Ishikawa (cell line): ENCODE data around the gene ATAD2B.

Source experiments
- CEBPB ChIP-seq: IDR thresholded peaks from 2 replicates; pipeline ENCODE4 v1.6.1; 2012
- CREB1 ChIP-seq: IDR thresholded peaks from 2 replicates; pipeline ENCODE4 v1.6.1; 2012; ENCODE audit warnings: low read depth
- EGR1 ChIP-seq: IDR thresholded peaks from 2 replicates; pipeline ENCODE4 v1.6.1; 2012
- EP300 ChIP-seq: IDR thresholded peaks from 2 replicates; pipeline ENCODE4 v1.6.1; 2012; ENCODE audit warnings: borderline replicate concordance
- FOXM1 ChIP-seq: IDR thresholded peaks from 2 replicates; pipeline ENCODE4 v1.6.1; 2012; ENCODE audit warnings: low read depth, borderline replicate concordance
- MAX ChIP-seq: IDR thresholded peaks from 2 replicates; pipeline ENCODE4 v1.6.1; 2012
- NFIC ChIP-seq: IDR thresholded peaks from 2 replicates; pipeline ENCODE4 v1.6.1; 2012
- RAD21 ChIP-seq: IDR thresholded peaks from 2 replicates; pipeline ENCODE4 v1.6.1; 2012; ENCODE audit warnings: low read depth
- REST ChIP-seq: IDR thresholded peaks from 2 replicates; pipeline ENCODE4 v1.6.1; 2012; ENCODE audit warnings: low read depth, mild to moderate bottlenecking
- TAF1 ChIP-seq: IDR thresholded peaks from 2 replicates; pipeline ENCODE4 v1.6.1; 2012; ENCODE audit warnings: low read depth, mild to moderate bottlenecking
- TCF12 ChIP-seq: IDR thresholded peaks from 2 replicates; pipeline ENCODE4 v1.6.1; 2012; ENCODE audit warnings: low read depth
- TEAD4 ChIP-seq: IDR thresholded peaks from 2 replicates; pipeline ENCODE4 v1.6.1; 2012
- USF1 ChIP-seq: IDR thresholded peaks from 2 replicates; pipeline ENCODE4 v1.6.1; 2012
- YY1 ChIP-seq: IDR thresholded peaks from 2 replicates; pipeline ENCODE4 v1.6.1; 2012; ENCODE audit warnings: low read depth
- ZBTB7A ChIP-seq: IDR thresholded peaks from 2 replicates; pipeline ENCODE4 v1.6.1; 2012; ENCODE audit warnings: low read depth

Gene ATAD2B

GRCh38 chr2:23776021-23776420 lies 150.9 kb downstream of the ATAD2B start:
- TF ChIP-seq TAF1 (no peak), CEBPB (no peak), EGR1 (no peak), NFIC (no peak), ZBTB7A (no peak), USF1 (no peak)

- TF ChIP-seq EP300 (no peak), CREB1 (no peak), TCF12 (no peak), TEAD4 (no peak), REST (no peak), NFIC (no peak), YY1 (no peak), RAD21 (no peak), USF1 (no peak), MAX (no peak), CEBPB (no peak), FOXM1 (no peak), EGR1 (no peak), ZBTB7A (no peak), TAF1 (no peak)
Measured at GRCh38 chr2:23772684-23773083, 154.2 kb downstream of the ATAD2B start.

GRCh38 chr2:23772056-23772455 lies 154.9 kb downstream of the ATAD2B start:
- TF ChIP-seq CREB1 (no peak), EGR1 (no peak), FOXM1 (no peak), ZBTB7A (no peak), TAF1 (no peak), YY1 (no peak), TEAD4 (no peak), NFIC (no peak), CEBPB (no peak), USF1 (no peak), EP300 (no peak)

GRCh38 chr2:23769364-23769763 lies 157.6 kb downstream of the ATAD2B start:
- no peak for TF ChIP-seq NFIC
- no peak for TF ChIP-seq TAF1
- TF ChIP-seq RAD21, result no peak
- TF ChIP-seq USF1, result no peak
- no peak for TF ChIP-seq MAX
- no peak for TF ChIP-seq YY1
- TF ChIP-seq FOXM1, result no peak

GRCh38 chr2:23767876-23768621 lies 158.9 kb downstream of the ATAD2B start:
- TF ChIP-seq REST (no peak), RAD21 (no peak), CEBPB (no peak), TEAD4 (no peak), NFIC (no peak), ZBTB7A (no peak), TCF12 (no peak), EGR1 (no peak), CREB1 (no peak), TAF1 (no peak), MAX (no peak), EP300 (no peak), FOXM1 (no peak), USF1 (no peak), YY1 (no peak)
